Measurements from ENCODE around the gene ADGRL3.

ADGRL3 gene

GRCh38 chr4:62075521-62075920 is 875.4 kb downstream of the ADGRL3 start:
- no peaks in the 10 kb centered on the region for H3K36me3 ChIP-seq (replicated peaks; ENCODE audit: low read depth, low read length)
- no peaks in the 10 kb centered on the region for H3K79me2 ChIP-seq (ENCODE audit: low read length)
- H3K9me3 ChIP-seq (ENCODE audit: insufficient read depth, low read length), result no peaks in the 10 kb centered on the region
- H2AFZ ChIP-seq (ENCODE audit: low read depth, low read length), result no peak overlapping the region
- no peaks in the 10 kb centered on the region for H4K20me1 ChIP-seq (ENCODE audit: insufficient read depth, low read length)
- no peak overlapping the region for H3K27ac ChIP-seq (ENCODE audit: low read length)
- no peaks in the 10 kb centered on the region for H3K27me3 ChIP-seq (ENCODE audit: low read depth, low read length)
- H3K4me2 ChIP-seq (ENCODE audit: low read length), result no peak overlapping the region
- no peak overlapping the region for H3K9ac ChIP-seq (ENCODE audit: low read length)
- H3K4me1 ChIP-seq (ENCODE audit: low read length), result no peaks in the 10 kb centered on the region
- H3K4me3 ChIP-seq (ENCODE audit: low read length), result no peak overlapping the region
- TF ChIP-seq, protein P1, sequence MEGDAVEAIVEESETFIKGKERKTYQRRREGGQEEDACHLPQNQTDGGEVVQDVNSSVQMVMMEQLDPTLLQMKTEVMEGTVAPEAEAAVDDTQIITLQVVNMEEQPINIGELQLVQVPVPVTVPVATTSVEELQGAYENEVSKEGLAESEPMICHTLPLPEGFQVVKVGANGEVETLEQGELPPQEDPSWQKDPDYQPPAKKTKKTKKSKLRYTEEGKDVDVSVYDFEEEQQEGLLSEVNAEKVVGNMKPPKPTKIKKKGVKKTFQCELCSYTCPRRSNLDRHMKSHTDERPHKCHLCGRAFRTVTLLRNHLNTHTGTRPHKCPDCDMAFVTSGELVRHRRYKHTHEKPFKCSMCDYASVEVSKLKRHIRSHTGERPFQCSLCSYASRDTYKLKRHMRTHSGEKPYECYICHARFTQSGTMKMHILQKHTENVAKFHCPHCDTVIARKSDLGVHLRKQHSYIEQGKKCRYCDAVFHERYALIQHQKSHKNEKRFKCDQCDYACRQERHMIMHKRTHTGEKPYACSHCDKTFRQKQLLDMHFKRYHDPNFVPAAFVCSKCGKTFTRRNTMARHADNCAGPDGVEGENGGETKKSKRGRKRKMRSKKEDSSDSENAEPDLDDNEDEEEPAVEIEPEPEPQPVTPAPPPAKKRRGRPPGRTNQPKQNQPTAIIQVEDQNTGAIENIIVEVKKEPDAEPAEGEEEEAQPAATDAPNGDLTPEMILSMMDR (IDR thresholded peaks at IDR 0.05; ENCODE audit: low read depth, low read length), result no peak
- TF ChIP-seq EZH2phosphoT487 (IDR thresholded peaks at IDR 0.05; ENCODE audit: low read depth), result no peak

DNA sequence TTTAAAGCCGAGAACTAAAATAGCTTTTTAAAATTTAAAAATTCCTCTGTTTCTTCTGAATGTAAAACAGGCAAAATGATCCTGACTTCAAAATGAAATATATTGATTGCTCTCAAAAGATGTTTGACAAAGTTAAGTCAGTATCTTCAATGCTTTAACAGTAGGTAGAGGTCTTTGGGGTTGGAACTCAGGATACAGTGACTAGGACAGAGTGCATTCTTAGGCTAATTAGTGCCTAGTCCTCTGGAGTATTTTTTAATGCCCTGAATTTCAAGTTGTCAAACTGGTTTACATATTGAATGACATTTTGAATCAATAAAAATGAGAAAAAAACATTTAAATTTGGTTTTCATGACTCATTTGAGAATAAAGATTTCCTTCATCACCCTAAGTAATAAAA is 877.3 kb downstream of the ADGRL3 start:
- Histone ChIP-seq H2AFZ (ENCODE audit: low read depth, low read length) (no peak overlapping the region), H3K4me3 (ENCODE audit: low read length) (no peak overlapping the region), H3K4me2 (ENCODE audit: low read length) (no peak overlapping the region), H3K79me2 (ENCODE audit: low read length) (no peaks in the 10 kb centered on the region), H3K9me3 (ENCODE audit: insufficient read depth, low read length) (no peaks in the 10 kb centered on the region), H3K27me3 (ENCODE audit: low read depth, low read length) (no peaks in the 10 kb centered on the region), H3K9ac (ENCODE audit: low read length) (no peak overlapping the region), H4K20me1 (ENCODE audit: insufficient read depth, low read length) (no peaks in the 10 kb centered on the region), H3K36me3 (replicated peaks; ENCODE audit: low read depth, low read length) (no peaks in the 10 kb centered on the region), H3K27ac (ENCODE audit: low read length) (no peak overlapping the region), H3K4me1 (ENCODE audit: low read length) (no peaks in the 10 kb centered on the region)
- no peak for TF ChIP-seq EZH2phosphoT487 (IDR thresholded peaks at IDR 0.05; ENCODE audit: low read depth)
- TF ChIP-seq, protein P1 (IDR thresholded peaks at IDR 0.05; ENCODE audit: low read depth, low read length), result no peak

DNA sequence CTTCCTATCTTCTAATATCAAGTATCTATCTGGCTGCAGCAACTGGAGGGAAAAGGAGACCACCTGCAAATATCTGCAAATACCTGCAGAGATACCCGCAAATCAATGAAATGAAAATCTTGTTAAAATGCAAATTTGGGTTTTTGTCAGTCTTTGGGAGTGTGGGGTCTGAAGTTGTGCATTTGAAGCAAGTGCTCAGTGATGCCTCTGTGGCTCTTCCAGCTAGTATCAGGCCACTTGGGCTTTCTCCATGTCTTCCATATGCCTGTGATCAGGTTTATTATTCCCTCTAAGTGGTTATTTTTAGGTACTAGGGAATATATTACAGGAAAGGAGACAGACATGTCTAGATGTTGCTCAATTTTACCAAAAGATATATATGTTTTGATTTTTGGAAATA is 880.3 kb downstream of the ADGRL3 start:
- Histone ChIP-seq H3K27ac (ENCODE audit: low read length) (no peak overlapping the region), H3K4me2 (ENCODE audit: low read length) (no peak overlapping the region), H2AFZ (ENCODE audit: low read depth, low read length) (no peak overlapping the region), H3K27me3 (ENCODE audit: low read depth, low read length) (no peaks in the 10 kb centered on the region), H3K4me1 (ENCODE audit: low read length) (no peaks in the 10 kb centered on the region), H3K36me3 (replicated peaks; ENCODE audit: low read depth, low read length) (no peaks in the 10 kb centered on the region), H3K79me2 (ENCODE audit: low read length) (no peaks in the 10 kb centered on the region), H3K9ac (ENCODE audit: low read length) (no peak overlapping the region), H3K9me3 (ENCODE audit: insufficient read depth, low read length) (no peaks in the 10 kb centered on the region), H3K4me3 (ENCODE audit: low read length) (no peak overlapping the region), H4K20me1 (ENCODE audit: insufficient read depth, low read length) (no peaks in the 10 kb centered on the region)
- TF ChIP-seq EZH2phosphoT487 (IDR thresholded peaks at IDR 0.05; ENCODE audit: low read depth), result no peak
- TF ChIP-seq, protein P1 (IDR thresholded peaks at IDR 0.05; ENCODE audit: low read depth, low read length), result no peak

DNA sequence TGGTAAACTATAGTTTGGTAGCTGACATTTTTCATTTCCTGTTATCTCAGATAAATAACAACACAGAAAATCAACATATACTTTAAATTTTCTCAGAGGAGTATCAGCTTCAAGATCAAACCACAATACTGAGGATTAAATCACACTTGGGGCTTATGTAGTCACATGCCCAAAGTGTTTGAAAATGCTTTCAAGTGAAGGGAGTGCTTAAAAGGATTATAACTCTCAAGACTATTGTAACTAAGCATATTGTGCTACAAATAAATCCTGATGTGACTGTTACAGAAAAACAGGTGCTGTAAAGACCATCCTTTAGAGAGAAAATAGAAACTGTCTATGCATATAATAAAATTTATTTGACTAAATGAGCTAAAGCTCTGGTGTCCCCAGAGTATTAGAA is 887.6 kb downstream of the ADGRL3 start:
- Histone ChIP-seq H4K20me1 (ENCODE audit: insufficient read depth, low read length) (no peaks in the 10 kb centered on the region), H3K79me2 (ENCODE audit: low read length) (no peaks in the 10 kb centered on the region), H3K4me1 (ENCODE audit: low read length) (no peaks in the 10 kb centered on the region), H3K27me3 (ENCODE audit: low read depth, low read length) (no peaks in the 10 kb centered on the region), H3K4me3 (ENCODE audit: low read length) (no peak overlapping the region), H3K36me3 (replicated peaks; ENCODE audit: low read depth, low read length) (no peaks in the 10 kb centered on the region), H2AFZ (ENCODE audit: low read depth, low read length) (no peak overlapping the region), H3K9ac (ENCODE audit: low read length) (no peak overlapping the region), H3K4me2 (ENCODE audit: low read length) (no peak overlapping the region), H3K9me3 (ENCODE audit: insufficient read depth, low read length) (no peaks in the 10 kb centered on the region), H3K27ac (ENCODE audit: low read length) (no peak overlapping the region)
- no peak for TF ChIP-seq EZH2phosphoT487 (IDR thresholded peaks at IDR 0.05; ENCODE audit: low read depth)
- TF ChIP-seq, protein P1 (IDR thresholded peaks at IDR 0.05; ENCODE audit: low read depth, low read length), result no peak

Data from OCI-LY3 (cell line).